ENCODE results near the gene ANO3.

ANO3 gene

DNA sequence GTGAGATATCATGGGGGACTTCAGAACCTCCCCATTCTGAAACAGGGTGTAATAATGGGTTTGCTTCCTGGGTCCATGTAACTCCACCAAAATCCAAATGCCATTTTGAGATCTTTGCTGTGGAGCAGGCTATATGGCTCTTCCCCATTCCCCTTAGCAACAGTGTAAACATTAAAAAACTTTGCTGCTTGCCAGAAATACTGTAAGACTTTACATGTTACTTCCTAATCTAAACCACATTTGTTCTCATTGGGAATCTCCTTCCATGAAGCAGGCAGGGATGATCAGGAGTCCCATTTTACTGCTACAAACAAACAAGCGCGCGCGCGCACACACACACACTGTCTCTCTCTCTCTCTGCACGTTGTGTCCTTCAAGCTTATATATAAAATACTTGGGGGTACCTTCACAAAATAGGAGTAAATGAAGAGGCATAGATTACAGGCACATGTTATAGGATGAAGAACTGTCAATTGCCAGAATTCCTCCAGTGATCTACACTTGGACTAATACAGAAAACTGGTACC lies 86.5 kb downstream of the ANO3 start:
- no peak for DNase-seq (ENCODE audit: low read depth)
- no peak overlapping the region for H3K4me3 ChIP-seq (ENCODE audit: low read length)
- TF ChIP-seq, protein P1, sequence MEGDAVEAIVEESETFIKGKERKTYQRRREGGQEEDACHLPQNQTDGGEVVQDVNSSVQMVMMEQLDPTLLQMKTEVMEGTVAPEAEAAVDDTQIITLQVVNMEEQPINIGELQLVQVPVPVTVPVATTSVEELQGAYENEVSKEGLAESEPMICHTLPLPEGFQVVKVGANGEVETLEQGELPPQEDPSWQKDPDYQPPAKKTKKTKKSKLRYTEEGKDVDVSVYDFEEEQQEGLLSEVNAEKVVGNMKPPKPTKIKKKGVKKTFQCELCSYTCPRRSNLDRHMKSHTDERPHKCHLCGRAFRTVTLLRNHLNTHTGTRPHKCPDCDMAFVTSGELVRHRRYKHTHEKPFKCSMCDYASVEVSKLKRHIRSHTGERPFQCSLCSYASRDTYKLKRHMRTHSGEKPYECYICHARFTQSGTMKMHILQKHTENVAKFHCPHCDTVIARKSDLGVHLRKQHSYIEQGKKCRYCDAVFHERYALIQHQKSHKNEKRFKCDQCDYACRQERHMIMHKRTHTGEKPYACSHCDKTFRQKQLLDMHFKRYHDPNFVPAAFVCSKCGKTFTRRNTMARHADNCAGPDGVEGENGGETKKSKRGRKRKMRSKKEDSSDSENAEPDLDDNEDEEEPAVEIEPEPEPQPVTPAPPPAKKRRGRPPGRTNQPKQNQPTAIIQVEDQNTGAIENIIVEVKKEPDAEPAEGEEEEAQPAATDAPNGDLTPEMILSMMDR (conservative IDR thresholded peaks at IDR 0.05; ENCODE audit: low read depth, low read length), result no peak

GRCh38 chr11:26420331-26420730 lies 88.4 kb downstream of the ANO3 start:
- TF ChIP-seq, protein P1 (conservative IDR thresholded peaks at IDR 0.05; ENCODE audit: low read depth, low read length), result no peak
- DNase-seq (ENCODE audit: low read depth), result no peak
- no peak overlapping the region for H3K4me3 ChIP-seq (ENCODE audit: low read length)

GRCh38 chr11:26424255-26424654 lies 92.3 kb downstream of the ANO3 start:
- TF ChIP-seq, protein P1 (conservative IDR thresholded peaks at IDR 0.05; ENCODE audit: low read depth, low read length), result no peak
- DNase-seq (ENCODE audit: low read depth), result no peak
- H3K4me3 ChIP-seq (ENCODE audit: low read length), result no peak overlapping the region

- no peak overlapping the region for H3K4me3 ChIP-seq (ENCODE audit: low read length)
- DNase-seq (ENCODE audit: low read depth), result no peak
- TF ChIP-seq, protein P1 (conservative IDR thresholded peaks at IDR 0.05; ENCODE audit: low read depth, low read length), result no peak
These were observed 107.9 kb downstream of the ANO3 start for GRCh38 chr11:26439854-26440253.

GRCh38 chr11:26442131-26442530 lies 110.2 kb downstream of the ANO3 start:
- TF ChIP-seq, protein P1 (conservative IDR thresholded peaks at IDR 0.05; ENCODE audit: low read depth, low read length), result no peak
- no peak for DNase-seq (ENCODE audit: low read depth)
- H3K4me3 ChIP-seq (ENCODE audit: low read length), result no peak overlapping the region

- no peak overlapping the region for H3K4me3 ChIP-seq (ENCODE audit: low read length)
- DNase-seq (ENCODE audit: low read depth), result no peak
- TF ChIP-seq, protein P1 (conservative IDR thresholded peaks at IDR 0.05; ENCODE audit: low read depth, low read length), result no peak
These were observed 111.7 kb downstream of the ANO3 start for GRCh38 chr11:26443617-26444016.

GRCh38 chr11:26457636-26458035 lies 125.7 kb downstream of the ANO3 start:
- no peak overlapping the region for H3K4me3 ChIP-seq (ENCODE audit: low read length)
- no peak for DNase-seq (ENCODE audit: low read depth)
- TF ChIP-seq, protein P1 (conservative IDR thresholded peaks at IDR 0.05; ENCODE audit: low read depth, low read length), result no peak

Data from retinal pigment epithelial cell (primary cell).